GM12874 (cell line): ENCODE results near the gene PARVB.

ENCODE experiments used
- TF ChIP-seq, protein P1 (sequence below): IDR thresholded peaks from 2 replicates; pipeline ENCODE4 v1.5.1; 2011; ENCODE audit warnings: low read depth, mild to moderate bottlenecking, control low read depth, low read length, moderate library complexity; ENCODE audit not compliant: insufficient read depth

The PARVB gene

DNA sequence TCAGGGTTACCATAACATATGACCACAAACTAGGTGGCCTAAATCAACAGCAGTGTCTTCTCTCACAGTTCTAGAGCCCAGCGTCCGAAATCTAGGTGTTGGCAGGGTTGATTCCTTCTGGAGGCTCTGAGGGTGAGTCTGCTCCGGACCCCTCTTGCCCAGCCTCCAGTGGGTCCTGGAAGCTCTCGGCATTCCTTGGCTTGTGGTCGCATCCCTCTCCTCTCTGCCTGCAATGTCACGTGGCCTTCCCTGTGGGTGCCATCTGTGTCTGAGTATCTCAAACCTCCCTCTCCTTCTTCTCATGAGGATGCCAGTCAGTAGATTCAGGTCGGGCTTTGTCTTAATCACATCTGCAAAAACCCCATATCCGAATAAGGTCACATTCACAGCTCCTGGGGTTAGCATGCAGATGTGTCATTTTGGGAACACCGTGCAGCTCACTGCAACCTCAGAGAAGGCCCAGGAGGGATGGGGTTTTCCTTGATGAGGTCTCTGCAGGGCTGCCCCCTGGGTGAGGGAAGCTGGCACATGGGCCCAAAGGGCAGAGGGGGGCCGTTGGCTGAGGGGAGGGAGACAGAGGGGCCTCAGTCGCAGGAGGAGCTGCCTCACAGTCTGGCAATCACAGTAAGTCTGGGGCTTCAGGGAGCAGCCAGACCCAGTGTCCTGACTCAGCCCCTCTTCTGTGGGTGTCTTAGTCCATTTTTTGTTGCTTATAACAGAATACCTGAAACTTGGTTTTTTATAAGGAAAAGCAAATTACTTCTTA is 197.8 kb downstream of the PARVB start:
- TF ChIP-seq, protein P1, sequence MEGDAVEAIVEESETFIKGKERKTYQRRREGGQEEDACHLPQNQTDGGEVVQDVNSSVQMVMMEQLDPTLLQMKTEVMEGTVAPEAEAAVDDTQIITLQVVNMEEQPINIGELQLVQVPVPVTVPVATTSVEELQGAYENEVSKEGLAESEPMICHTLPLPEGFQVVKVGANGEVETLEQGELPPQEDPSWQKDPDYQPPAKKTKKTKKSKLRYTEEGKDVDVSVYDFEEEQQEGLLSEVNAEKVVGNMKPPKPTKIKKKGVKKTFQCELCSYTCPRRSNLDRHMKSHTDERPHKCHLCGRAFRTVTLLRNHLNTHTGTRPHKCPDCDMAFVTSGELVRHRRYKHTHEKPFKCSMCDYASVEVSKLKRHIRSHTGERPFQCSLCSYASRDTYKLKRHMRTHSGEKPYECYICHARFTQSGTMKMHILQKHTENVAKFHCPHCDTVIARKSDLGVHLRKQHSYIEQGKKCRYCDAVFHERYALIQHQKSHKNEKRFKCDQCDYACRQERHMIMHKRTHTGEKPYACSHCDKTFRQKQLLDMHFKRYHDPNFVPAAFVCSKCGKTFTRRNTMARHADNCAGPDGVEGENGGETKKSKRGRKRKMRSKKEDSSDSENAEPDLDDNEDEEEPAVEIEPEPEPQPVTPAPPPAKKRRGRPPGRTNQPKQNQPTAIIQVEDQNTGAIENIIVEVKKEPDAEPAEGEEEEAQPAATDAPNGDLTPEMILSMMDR, result no peak
